Myocyte (in vitro differentiated cells): ENCODE data around the gene FBXO39. TPM values are rescaled to one million over a fixed set of nuclear protein-coding genes. Genes with fewer than 3 reads are reported as not detected.
"Not testable (repeated sequence)": the region's sequence is repeated elsewhere in the genome, so short reads cannot be mapped to it uniquely, and the experiment has no call there.

ENCODE experiments used
- DNase-seq: peaks from one replicate; pipeline ENCODE4 v3.0.0-alpha.2; 2012; ENCODE audit warnings: low read depth
- polyA plus RNA-seq: library from polyadenylated mRNA; unstranded; fragments of >200 nt; gene quantifications from one replicate; pipeline ENCODE4 v1.2.1, GENCODE V29; 2012; ENCODE audit warnings: missing spikeins
- total RNA-seq: library from RNA; depleted of rRNA; stranded (reverse); fragments of >200 nt; gene quantifications from 2 replicates; pipeline ENCODE4 v1.2.3, GENCODE V29; 2014

FBXO39 gene
- not detected in 2 replicates for total RNA-seq
- 0.11 TPM for polyA plus RNA-seq

GRCh38 chr17:6775871-6776405 lies at the start of gene FBXO39:
Gene FBXO39 (plus strand): TSS chr17:6776215. CDS start chr17:6779869, 3,654 bp downstream.
- DNase-seq: peak; percentile 9

GRCh38 chr17:6729531-6729930 lies 46.5 kb upstream of the FBXO39 start:
- DNase-seq: no peak

- DNase-seq: not testable (repeated sequence)
Measured at GRCh38 chr17:6746665-6747064, 29.4 kb upstream of the FBXO39 start.

- no peak for DNase-seq
Measured at GRCh38 chr17:6748617-6749016, 27.4 kb upstream of the FBXO39 start.

- peak; percentile 3 for DNase-seq
Measured at GRCh38 chr17:6749519-6749918, 26.5 kb upstream of the FBXO39 start.

GRCh38 chr17:6752068-6752909 lies 23.7 kb upstream of the FBXO39 start:
- peak; percentile 95 for DNase-seq

- peak; percentile 90 for DNase-seq
Measured at GRCh38 chr17:6753006-6753445, 23.0 kb upstream of the FBXO39 start.

GRCh38 chr17:6753546-6753945 lies 22.5 kb upstream of the FBXO39 start:
- no peak for DNase-seq

GRCh38 chr17:6755281-6755680 lies 20.7 kb upstream of the FBXO39 start:
- DNase-seq: peak; percentile 26

- DNase-seq: peak; percentile 30
Measured at GRCh38 chr17:6755731-6756184, 20.3 kb upstream of the FBXO39 start, which contains the start of gene XAF1. Gene XAF1 (plus strand): TSS chr17:6756046. CDS start chr17:6756079, 33 bp downstream.

- no peak for DNase-seq
Measured at GRCh38 chr17:6756425-6757031, 19.5 kb upstream of the FBXO39 start.

- DNase-seq: no peak
Measured at GRCh38 chr17:6757747-6758146, 18.3 kb upstream of the FBXO39 start.

GRCh38 chr17:6761779-6762178 lies 14.2 kb upstream of the FBXO39 start:
- no peak for DNase-seq

GRCh38 chr17:6768447-6768846 lies 7.6 kb upstream of the FBXO39 start:
- DNase-seq: no peak

GRCh38 chr17:6772016-6772415 lies 4.0 kb upstream of the FBXO39 start:
- no peak for DNase-seq

- DNase-seq: not testable (repeated sequence)
Measured at GRCh38 chr17:6774906-6775305, 1.1 kb upstream of the FBXO39 start.

- DNase-seq: no peak
Measured at GRCh38 chr17:6779411-6779810, 3.4 kb downstream of the FBXO39 start.

- DNase-seq: no peak
Measured at GRCh38 chr17:6780001-6780400, 4.0 kb downstream of the FBXO39 start.

- no peak for DNase-seq
Measured at GRCh38 chr17:6780886-6781285, 4.9 kb downstream of the FBXO39 start.

- no peak for DNase-seq
Measured at GRCh38 chr17:6782244-6782643, 6.2 kb downstream of the FBXO39 start.

- DNase-seq: peak; percentile 28
Measured at GRCh38 chr17:6786618-6787017, 10.6 kb downstream of the FBXO39 start.

GRCh38 chr17:6787081-6787693 lies 11.2 kb downstream of the FBXO39 start:
- no peak for DNase-seq
